Gastrocnemius medialis (tissue), 4 donors: ENCODE measurements around the gene UBLCP1. TPM values are rescaled to one million over a fixed set of nuclear protein-coding genes. Genes with fewer than 3 reads are reported as not detected.
"Not testable (repeated sequence)": the region's sequence is repeated elsewhere in the genome, so short reads cannot be mapped to it uniquely, and the experiment has no call there.

ENCODE experiments used
- ATAC-seq, 2 donors: fragments of 150-250 bp; one replicate each; pipeline ENCODE4 v1.9.1; 2016
- DNase-seq, 2 donors: peaks; one replicate each; pipeline ENCODE4 v3.0.0-alpha.2; 2019
- H3K27ac ChIP-seq, 4 donors: fragments of 200-600 bp; sonication (generic); 1 replicate in 1 of 4; 2 replicates in 3 of 4; pipeline ENCODE4 v1.5.1; 2016 to 2018; ENCODE audit warnings: mild to moderate bottlenecking in 2 of 4, moderate library complexity in 1 of 4
- H3K27me3 ChIP-seq, 3 donors: fragments of 200-600 bp; sonication (generic) in 2 of 3; 1 replicate in 1 of 3; 2 replicates in 2 of 3; pipeline versions ENCODE4 v1.5.1 to v1.6.0; 2016 to 2019; ENCODE audit warnings: mild to moderate bottlenecking in 1 of 3, moderate library complexity in 1 of 3
- H3K36me3 ChIP-seq, 2 donors: fragments of 200-600 bp; sonication (generic) in 1 of 2; one replicate each; pipeline ENCODE4 v1.5.1; 2017 to 2018
- H3K4me1 ChIP-seq, 2 donors: fragments of 200-600 bp; sonication (generic) in 1 of 2; one replicate each; pipeline ENCODE4 v1.5.1; 2016 to 2017; ENCODE audit warnings: mild to moderate bottlenecking in 2 of 2
- H3K4me3 ChIP-seq, 4 donors: fragments of 200-600 bp; sonication (generic) in 3 of 4; 1 replicate in 1 of 4; 2 replicates in 3 of 4; pipeline ENCODE4 v1.5.1; 2016 to 2019; ENCODE audit warnings: mild to moderate bottlenecking in 2 of 4
- H3K9me3 ChIP-seq, 3 donors: fragments of 200-600 bp; sonication (generic) in 2 of 3; 1 replicate in 1 of 3; 2 replicates in 2 of 3; pipeline ENCODE4 v1.5.1; 2016 to 2019
- POLR2A ChIP-seq, 2 donors: fragments of 450-650 bp; IDR thresholded peaks; one replicate each; pipeline ENCODE4 v1.6.1; 2017; ENCODE audit warnings: antibody characterized with exemption in 2 of 2, mild to moderate bottlenecking in 2 of 2, moderate library complexity in 2 of 2
- in situ Hi-C, 4 donors: fragments of 200-750 bp; cut with MboI; loops; one replicate each; pipeline versions ENCODE4 v1.15.0 to v1.8.0; 2017; ENCODE audit warnings: low sequenced_read_pairs in 4 of 4
- intact Hi-C: fragments of 100-400 bp; cut with DNase I; formaldehyde crosslinking; loops from one replicate; pipeline ENCODE4 v1.15.1; 2023; ENCODE audit warnings: low total_unique reads
- total RNA-seq, 4 donors: library from RNA; depleted of rRNA; stranded (reverse); fragments of >200 nt; gene quantifications; one replicate each; pipeline versions ENCODE4 v1.1.0 to v1.2.3, GENCODE V29; 2016
- TF ChIP-seq, protein P1 (sequence below), 5 experiments: fragments of 450-650 bp in 3 of 5; fragments of 200-600 bp in 2 of 5; sonication (generic) in 2 of 5; IDR thresholded peaks in 4 of 5; conservative IDR thresholded peaks in 1 of 5; 1 replicate in 4 of 5; 2 replicates in 1 of 5; pipeline ENCODE4 v1.5.1; 2016 to 2019; ENCODE audit warnings: antibody characterized with exemption in 5 of 5, mild to moderate bottlenecking in 3 of 5, moderate library complexity in 3 of 5

The UBLCP1 gene
- total RNA-seq, 4 donors from 2014 or later: 11.1 to 16.0 (median 14.3) TPM

DNA sequence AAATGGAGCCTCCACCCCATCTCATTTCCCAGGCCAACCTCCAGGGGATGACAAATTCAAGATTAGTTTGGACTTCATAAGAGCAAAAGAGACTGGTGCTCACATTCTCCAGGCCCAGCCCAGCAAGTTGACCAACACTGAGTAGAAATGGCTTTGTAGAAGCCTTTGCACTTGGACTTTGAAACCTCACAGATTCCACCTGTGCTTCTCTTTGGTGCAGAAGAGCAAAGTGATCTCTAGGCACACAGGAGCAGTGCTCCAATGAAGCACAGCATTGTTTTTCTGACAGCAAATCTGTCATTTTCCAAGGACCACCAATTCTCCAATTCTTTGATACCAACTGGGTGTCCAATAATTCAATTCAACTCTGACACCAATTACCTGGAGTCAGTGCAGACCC is 36.6 kb upstream of the UBLCP1 start:
- no peaks in the 10 kb centered on the region for H3K9me3 ChIP-seq
- DNase-seq (no peak), ATAC-seq (no peak)
- no peak overlapping the region for H3K4me3 ChIP-seq
- no peak overlapping the region for H3K27ac ChIP-seq
- intact Hi-C loops: no loop called here
- in situ Hi-C loops: no loop called here
- H3K36me3 ChIP-seq: no peaks in the 10 kb centered on the region
- no peaks in the 10 kb centered on the region for H3K4me1 ChIP-seq
- no peaks in the 10 kb centered on the region for H3K27me3 ChIP-seq
- TF ChIP-seq, protein P1, sequence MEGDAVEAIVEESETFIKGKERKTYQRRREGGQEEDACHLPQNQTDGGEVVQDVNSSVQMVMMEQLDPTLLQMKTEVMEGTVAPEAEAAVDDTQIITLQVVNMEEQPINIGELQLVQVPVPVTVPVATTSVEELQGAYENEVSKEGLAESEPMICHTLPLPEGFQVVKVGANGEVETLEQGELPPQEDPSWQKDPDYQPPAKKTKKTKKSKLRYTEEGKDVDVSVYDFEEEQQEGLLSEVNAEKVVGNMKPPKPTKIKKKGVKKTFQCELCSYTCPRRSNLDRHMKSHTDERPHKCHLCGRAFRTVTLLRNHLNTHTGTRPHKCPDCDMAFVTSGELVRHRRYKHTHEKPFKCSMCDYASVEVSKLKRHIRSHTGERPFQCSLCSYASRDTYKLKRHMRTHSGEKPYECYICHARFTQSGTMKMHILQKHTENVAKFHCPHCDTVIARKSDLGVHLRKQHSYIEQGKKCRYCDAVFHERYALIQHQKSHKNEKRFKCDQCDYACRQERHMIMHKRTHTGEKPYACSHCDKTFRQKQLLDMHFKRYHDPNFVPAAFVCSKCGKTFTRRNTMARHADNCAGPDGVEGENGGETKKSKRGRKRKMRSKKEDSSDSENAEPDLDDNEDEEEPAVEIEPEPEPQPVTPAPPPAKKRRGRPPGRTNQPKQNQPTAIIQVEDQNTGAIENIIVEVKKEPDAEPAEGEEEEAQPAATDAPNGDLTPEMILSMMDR (IDR thresholded peaks at IDR 0.05 in 4 of 5, conservative IDR thresholded peaks at IDR 0.05 in 1 of 5): no peak
- TF ChIP-seq POLR2A (IDR thresholded peaks at IDR 0.05): no peak

DNA sequence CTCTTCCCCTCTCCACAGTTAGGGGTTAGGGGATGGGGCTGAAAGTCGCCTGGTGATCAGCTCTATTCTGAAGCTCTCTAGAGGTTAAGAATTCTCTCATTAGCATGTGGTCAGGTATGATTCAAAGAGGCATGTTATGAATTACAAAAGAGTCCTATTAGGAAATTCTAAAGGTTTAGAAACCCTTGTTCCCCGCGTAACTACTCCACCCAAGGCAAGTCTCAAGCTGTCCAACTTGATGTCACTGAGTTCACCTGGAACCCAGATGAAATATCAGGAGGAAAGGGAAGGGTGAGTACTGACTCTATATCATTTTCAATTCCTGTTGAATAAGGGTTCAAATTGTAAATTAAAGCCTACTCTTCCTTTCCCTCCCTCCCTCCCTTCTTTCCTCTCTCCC is 35.6 kb upstream of the UBLCP1 start:
- Histone ChIP-seq H3K4me3 (no peak overlapping the region), H3K4me1 (no peaks in the 10 kb centered on the region), H3K27me3 (no peaks in the 10 kb centered on the region), H3K36me3 (no peaks in the 10 kb centered on the region), H3K9me3 (no peaks in the 10 kb centered on the region), H3K27ac (no peak overlapping the region)
- TF ChIP-seq POLR2A (IDR thresholded peaks at IDR 0.05): no peak
- TF ChIP-seq, protein P1 (IDR thresholded peaks at IDR 0.05 in 4 of 5, conservative IDR thresholded peaks at IDR 0.05 in 1 of 5): no peak
- in situ Hi-C loops (no loop called here), intact Hi-C loops (no loop called here)
- ATAC-seq: no peak
- DNase-seq: no peak

DNA sequence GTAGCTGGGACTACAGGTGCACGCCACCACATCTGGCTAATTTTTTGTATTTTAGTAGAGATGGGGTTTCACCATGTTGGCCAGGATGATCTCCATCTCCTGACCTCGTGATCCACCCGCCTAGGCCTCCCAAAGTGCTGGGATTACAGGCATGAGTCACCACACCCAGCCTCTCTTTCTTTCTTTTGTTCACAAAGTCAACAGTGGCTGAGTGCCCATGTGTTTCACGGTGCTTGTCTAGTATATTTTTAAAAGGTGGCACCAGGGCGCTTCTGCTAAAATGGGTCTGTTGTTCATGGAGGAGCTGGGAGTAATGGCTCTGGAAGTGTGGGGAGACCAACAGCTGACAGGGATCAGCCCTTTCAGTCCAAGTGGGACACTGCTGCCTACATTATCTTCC is 35.0 kb upstream of the UBLCP1 start:
- in situ Hi-C loops: not testable (repeated sequence)

DNA sequence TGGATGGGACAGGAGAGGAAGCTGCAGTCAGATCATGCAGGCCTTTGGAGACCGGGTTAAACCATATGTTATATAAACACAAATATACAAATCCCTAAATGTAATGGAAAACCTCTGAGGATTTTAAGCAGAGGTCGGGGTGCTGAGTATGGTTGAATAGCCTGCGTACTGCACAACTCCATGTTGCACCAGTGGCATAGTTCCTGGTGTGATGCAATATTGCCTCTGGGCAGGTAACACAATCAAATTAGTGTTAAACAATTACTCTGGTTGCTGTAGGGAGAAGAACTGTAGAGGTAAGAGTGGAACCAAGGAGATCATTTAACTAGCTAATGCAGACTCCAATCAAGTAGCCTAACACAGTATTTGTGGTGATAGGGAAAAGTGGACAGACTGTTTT is 32.4 kb upstream of the UBLCP1 start:
- H3K4me1 ChIP-seq: no peaks in the 10 kb centered on the region
- no peaks in the 10 kb centered on the region for H3K36me3 ChIP-seq
- ATAC-seq (no peak), DNase-seq (no peak)
- in situ Hi-C loops (no loop called here), intact Hi-C loops (no loop called here)
- no peaks in the 10 kb centered on the region for H3K9me3 ChIP-seq
- no peak for TF ChIP-seq POLR2A (IDR thresholded peaks at IDR 0.05)
- TF ChIP-seq, protein P1 (IDR thresholded peaks at IDR 0.05 in 4 of 5, conservative IDR thresholded peaks at IDR 0.05 in 1 of 5): no peak
- H3K27me3 ChIP-seq: no peaks in the 10 kb centered on the region
- H3K4me3 ChIP-seq: no peak overlapping the region
- no peak overlapping the region for H3K27ac ChIP-seq

More for the DNA sequence above, 35.0 kb upstream of the UBLCP1 start:
- H3K4me3 ChIP-seq, H3K4me1 ChIP-seq, H3K36me3 ChIP-seq, H3K27me3 ChIP-seq, H3K27ac ChIP-seq, ATAC-seq, H3K9me3 ChIP-seq, DNase-seq, intact Hi-C loops: not testable (repeated sequence)

DNA sequence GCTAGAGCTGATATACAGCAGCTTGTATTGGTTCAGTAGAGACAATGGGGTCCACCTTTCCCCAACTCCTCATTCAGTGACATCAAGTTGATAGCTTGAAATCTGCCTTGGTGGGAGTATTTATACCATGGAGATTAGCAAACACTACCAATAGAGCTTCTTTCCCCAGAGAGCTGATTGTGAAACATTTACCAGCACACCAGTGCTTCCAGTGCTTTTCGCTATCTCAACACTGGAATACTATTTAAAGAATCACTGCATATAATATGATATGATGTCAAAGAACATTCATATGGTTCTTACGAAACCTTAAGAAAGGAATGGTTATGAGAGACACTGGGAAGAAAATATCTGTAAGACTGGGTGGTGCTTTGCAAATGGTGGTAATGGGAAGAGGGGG is 31.9 kb upstream of the UBLCP1 start:
- H3K27me3 ChIP-seq: no peaks in the 10 kb centered on the region
- no peak for ATAC-seq
- DNase-seq: no peak
- in situ Hi-C loops: no loop called here
- TF ChIP-seq, protein P1 (IDR thresholded peaks at IDR 0.05 in 4 of 5, conservative IDR thresholded peaks at IDR 0.05 in 1 of 5): no peak
- TF ChIP-seq POLR2A (IDR thresholded peaks at IDR 0.05): no peak
- no peak overlapping the region for H3K4me3 ChIP-seq
- H3K27ac ChIP-seq: no peak overlapping the region
- H3K36me3 ChIP-seq: no peaks in the 10 kb centered on the region
- no peaks in the 10 kb centered on the region for H3K9me3 ChIP-seq
- no peaks in the 10 kb centered on the region for H3K4me1 ChIP-seq
- intact Hi-C loops: no loop called here

DNA sequence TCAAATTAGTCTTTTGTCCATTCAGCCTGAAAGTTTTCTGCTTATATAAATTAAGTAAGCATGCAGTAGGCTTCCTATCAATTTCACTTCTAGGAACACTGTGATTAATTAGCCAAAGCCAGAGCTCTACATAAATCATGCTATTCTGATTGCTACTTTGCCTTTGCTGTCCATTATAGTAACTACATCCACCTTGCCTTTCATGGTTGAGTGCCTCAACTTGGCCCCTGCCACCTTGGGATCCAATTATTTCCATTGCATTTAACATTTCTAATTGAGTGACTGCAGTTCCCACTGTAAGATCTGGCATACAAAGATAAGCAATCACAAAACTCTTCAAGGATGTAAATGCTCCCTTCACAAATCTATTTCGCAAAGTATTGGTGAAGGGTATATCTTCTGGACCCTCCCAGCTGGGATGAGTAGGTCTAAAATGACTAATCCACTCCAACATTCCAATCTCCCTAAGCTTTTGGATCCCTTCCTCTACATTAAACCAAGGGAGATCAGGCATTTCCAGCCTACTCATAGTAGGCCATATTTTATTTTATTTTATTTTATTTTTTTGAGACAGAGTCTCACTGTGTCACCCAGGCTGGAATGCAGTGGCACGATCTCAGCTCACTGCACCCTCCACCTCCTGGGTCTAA is 27.1 kb upstream of the UBLCP1 start:
- in situ Hi-C loops: not testable (repeated sequence)

More for the DNA sequence above, 27.1 kb upstream of the UBLCP1 start:
- H3K27ac ChIP-seq, H3K27me3 ChIP-seq, DNase-seq, H3K4me3 ChIP-seq, H3K36me3 ChIP-seq, intact Hi-C loops, ATAC-seq, H3K4me1 ChIP-seq, H3K9me3 ChIP-seq: not testable (repeated sequence)
